Frontal cortex (tissue), 4 donors: ENCODE measurements around the gene IFNA5. TPM values are rescaled to one million over a fixed set of nuclear protein-coding genes. Genes with fewer than 3 reads are reported as not detected.

Experiments used
- DNase-seq, 2 donors: peaks; one replicate each; pipeline ENCODE4 v3.0.0; 2012; ENCODE audit warnings: low spot score in 2 of 2
- FAIRE-seq: peaks from 2 replicates; lab custom pipeline; 2012; peaks lifted over from hg19 to GRCh38; lab: Jason Lieb, UNC
- total RNA-seq: library from RNA; depleted of rRNA; stranded (reverse); fragments of >200 nt; gene quantifications from one replicate; pipeline ENCODE4 v1.2.3, GENCODE V29; 2014
- donor health status: control.
- donor health status: control.
- donor health status: control.

IFNA5 gene
- total RNA-seq, 1 donor from 2014 or later = not detected

DNA sequence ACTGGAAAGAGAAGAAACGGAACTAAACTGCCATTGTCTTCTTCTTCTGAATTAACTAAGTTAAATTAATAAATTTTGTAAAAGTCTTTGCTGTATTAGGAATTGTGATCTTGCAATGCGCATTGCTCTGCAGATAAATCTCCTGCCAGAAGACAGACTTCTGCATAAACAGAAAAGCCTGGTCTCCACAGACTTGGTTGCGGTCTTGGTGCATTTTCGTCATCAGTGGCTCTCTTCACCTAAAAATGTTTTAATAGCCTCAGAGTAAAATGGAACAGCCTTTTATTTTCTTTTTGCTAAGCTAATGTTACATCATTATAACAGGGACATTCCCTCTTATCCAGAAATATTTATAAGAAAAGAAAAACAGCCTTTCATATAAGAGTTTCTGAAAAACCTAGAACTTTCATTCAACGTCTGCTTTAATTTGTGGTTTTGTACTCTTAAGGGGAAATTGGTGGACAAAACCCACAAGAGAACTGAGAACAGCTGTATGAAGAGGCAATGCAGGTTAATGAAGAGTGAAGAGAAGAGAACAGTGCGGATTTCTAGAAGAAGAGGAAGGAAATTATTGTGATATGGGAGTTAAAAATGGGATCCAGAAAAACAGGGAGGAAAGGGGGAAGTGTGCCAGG lies 10.1 kb downstream of the IFNA5 start:
- no peak for DNase-seq
- no peak for FAIRE-seq

GRCh38 chr9:21294364-21294774 lies 10.7 kb downstream of the IFNA5 start:
- no peak for FAIRE-seq
- no peak for DNase-seq

DNA sequence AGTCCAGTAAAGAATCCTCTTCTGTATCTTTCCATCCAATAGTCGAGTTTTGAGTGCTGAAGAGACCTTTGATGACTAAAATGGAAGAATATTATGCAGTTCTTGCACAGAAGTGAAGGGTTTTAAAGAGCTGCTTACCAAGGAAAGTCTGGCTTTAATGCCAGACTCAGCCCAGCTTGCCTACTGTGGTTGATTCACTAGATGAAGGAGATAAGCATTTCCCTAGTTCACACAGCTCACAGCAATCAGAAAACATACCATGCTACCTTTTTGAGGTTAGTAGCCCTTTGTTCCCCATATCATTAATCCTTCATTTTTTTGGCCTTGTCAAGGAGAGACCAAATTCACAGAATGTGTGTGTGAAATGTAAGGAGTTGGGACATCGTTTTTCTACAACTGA lies 15.3 kb downstream of the IFNA5 start:
- DNase-seq (no peak), FAIRE-seq (no peak)

GRCh38 chr9:21287280-21287679 lies 17.8 kb downstream of the IFNA5 start:
- no peak for FAIRE-seq

GRCh38 chr9:21286659-21287058 lies 18.5 kb downstream of the IFNA5 start:
- FAIRE-seq (no peak), DNase-seq (no peak)

More at GRCh38 chr9:21287280-21287679, 17.8 kb downstream of the IFNA5 start:
- no peak for DNase-seq

- no peak for DNase-seq
- FAIRE-seq = no peak
Observed at GRCh38 chr9:21286099-21286498, 19.0 kb downstream of the IFNA5 start.

GRCh38 chr9:21281275-21281674 lies 23.8 kb downstream of the IFNA5 start:
- DNase-seq = no peak

DNA sequence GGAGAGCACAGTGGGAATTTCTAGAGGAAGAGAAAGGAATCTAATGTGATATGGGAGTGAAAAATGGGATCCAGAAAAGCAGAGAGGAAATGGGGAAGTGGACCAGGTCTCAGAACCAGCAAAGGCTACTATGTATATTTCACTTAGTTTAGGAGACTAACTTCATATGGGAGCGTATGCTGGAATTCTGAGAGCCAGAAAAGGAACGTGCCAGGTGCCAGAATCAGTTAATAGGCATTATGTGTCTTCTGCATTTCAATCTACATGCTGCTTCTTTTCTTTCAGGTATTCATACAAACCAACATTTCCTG lies 36.8 kb downstream of the IFNA5 start:
- DNase-seq (no peak), FAIRE-seq (no peak)

More at GRCh38 chr9:21281275-21281674, 23.8 kb downstream of the IFNA5 start:
- no peak for FAIRE-seq

- no peak for FAIRE-seq
- no peak for DNase-seq
Observed at GRCh38 chr9:21267485-21268346, 37.4 kb downstream of the IFNA5 start.

- FAIRE-seq = no peak
- DNase-seq = no peak
Observed at GRCh38 chr9:21266733-21267484, 38.2 kb downstream of the IFNA5 start.

GRCh38 chr9:21265421-21266189 lies 39.5 kb downstream of the IFNA5 start:
- no peak for FAIRE-seq
- no peak for DNase-seq

DNA sequence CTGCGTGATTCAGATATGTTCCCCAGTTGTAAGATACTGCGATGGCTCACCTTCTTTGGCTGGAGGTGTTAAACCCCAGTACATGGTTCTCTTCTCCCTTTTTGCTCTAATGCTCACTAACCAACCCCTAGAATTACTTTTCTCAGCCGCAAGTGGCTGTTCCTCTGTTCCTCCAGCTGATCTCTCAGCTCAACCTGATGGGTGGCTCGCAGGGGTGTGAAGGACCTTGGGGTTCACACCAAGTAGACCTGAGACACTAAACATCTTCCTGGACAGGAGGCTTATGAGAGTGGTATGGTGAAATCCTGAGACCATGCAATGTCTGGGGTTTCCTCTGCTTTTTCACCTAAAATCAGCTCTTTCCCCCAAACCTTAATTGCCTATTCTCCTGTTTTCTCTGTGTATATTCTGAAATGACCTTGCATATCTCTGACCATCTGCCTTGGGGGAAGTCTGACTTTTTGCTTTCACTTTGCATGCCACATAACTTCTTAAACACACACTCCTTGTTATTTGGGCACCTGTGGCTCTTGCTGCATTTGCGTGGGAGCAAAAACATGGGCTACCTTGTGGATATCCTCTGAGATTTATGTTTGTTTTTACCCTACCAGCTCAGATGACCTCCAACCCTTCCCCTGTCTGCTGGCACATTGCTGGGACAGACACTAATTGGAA lies 49.4 kb downstream of the IFNA5 start:
- DNase-seq (no peak), FAIRE-seq (no peak)

Other genes starting within 250 kb of the IFNA5 start
- not detected for gene IFNB1, start 227.4 kb downstream of the IFNA5 start, total RNA-seq
- not detected for gene IFNW1, start 163.5 kb downstream of the IFNA5 start, total RNA-seq
- not detected for gene IFNA21, start 138.7 kb downstream of the IFNA5 start, total RNA-seq
- gene IFNA4, start 117.7 kb downstream of the IFNA5 start, total RNA-seq = not detected
- gene IFNA7, start 103.1 kb downstream of the IFNA5 start, total RNA-seq = not detected
- not detected for gene IFNA10, start 98.2 kb downstream of the IFNA5 start, total RNA-seq
- not detected for gene IFNA16, start 88.0 kb downstream of the IFNA5 start, total RNA-seq
- gene IFNA17, start 77.1 kb downstream of the IFNA5 start, total RNA-seq = not detected
- gene IFNA14, start 65.3 kb downstream of the IFNA5 start, total RNA-seq = not detected
- gene KLHL9, start 30.1 kb upstream of the IFNA5 start, total RNA-seq = 71.7 TPM
- not detected for gene IFNA6, start 45.6 kb upstream of the IFNA5 start, total RNA-seq
- gene IFNA13, start 62.7 kb upstream of the IFNA5 start, total RNA-seq = not detected
- not detected for gene IFNA2, start 80.1 kb upstream of the IFNA5 start, total RNA-seq
- gene IFNA8, start 103.8 kb upstream of the IFNA5 start, total RNA-seq = not detected
- gene IFNA1, start 135.1 kb upstream of the IFNA5 start, total RNA-seq = not detected
- under 0.01 TPM for gene IFNE, start 177.0 kb upstream of the IFNA5 start, total RNA-seq